ENCODE results near the gene CLDND1.

CLDND1 gene

DNA sequence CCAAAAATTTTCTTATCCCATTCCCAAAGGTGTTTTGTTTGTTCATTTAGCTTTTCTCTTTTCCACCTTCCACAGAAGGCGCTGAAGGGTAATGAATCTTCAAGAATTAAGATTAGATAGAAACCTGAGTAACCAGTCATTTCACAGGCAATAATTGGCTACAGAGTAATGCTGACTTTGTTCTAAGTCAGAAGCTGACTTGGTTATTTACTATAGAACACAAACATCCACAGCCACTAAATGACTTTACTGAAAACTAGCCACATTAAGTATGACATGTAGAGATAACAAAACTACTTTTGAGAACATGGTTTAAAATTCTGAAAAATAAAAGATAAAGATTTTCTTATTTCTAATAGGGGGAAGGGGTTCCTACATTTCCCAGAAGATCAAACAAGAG is 7.8 kb downstream of the CLDND1 start:
- no peak for DNase-seq (ENCODE audit: low read depth)

GRCh38 chr3:98513736-98514135 is 9.0 kb downstream of the CLDND1 start:
- DNase-seq (ENCODE audit: low read depth), result no peak

GRCh38 chr3:98513091-98513511 is 9.6 kb downstream of the CLDND1 start:
- no peak for DNase-seq (ENCODE audit: low read depth)

- no peak for DNase-seq (ENCODE audit: low read depth)
Measured at GRCh38 chr3:98512576-98512975, 10.1 kb downstream of the CLDND1 start.

- DNase-seq (ENCODE audit: low read depth), result no peak
Measured at GRCh38 chr3:98508582-98508981, 14.1 kb downstream of the CLDND1 start.

DNA sequence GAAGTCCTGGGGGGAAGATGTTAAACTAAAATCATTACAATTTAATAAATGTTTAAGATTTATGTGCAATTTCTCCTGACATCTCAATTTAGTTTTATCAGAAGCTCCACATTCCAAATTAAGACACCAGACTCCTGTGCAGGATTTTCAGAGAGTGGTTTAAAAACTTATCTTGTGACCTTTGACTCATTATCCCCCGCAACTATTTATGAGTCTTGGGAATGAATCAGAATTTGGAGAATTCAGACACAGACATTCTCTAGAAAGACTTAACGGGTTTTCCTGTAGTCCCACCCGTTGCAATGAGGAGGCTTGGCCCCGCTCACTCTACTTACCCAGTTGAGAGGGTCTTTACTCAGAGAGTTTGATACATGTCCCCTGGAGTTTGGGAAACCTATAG is 18.2 kb downstream of the CLDND1 start:
- DNase-seq (ENCODE audit: low read depth), result no peak

GRCh38 chr3:98501863-98502576 is 20.7 kb downstream of the CLDND1 start:
- no peak for DNase-seq (ENCODE audit: low read depth)

- no peak for DNase-seq (ENCODE audit: low read depth)
Measured at GRCh38 chr3:98501270-98501669, 21.4 kb downstream of the CLDND1 start.

DNA sequence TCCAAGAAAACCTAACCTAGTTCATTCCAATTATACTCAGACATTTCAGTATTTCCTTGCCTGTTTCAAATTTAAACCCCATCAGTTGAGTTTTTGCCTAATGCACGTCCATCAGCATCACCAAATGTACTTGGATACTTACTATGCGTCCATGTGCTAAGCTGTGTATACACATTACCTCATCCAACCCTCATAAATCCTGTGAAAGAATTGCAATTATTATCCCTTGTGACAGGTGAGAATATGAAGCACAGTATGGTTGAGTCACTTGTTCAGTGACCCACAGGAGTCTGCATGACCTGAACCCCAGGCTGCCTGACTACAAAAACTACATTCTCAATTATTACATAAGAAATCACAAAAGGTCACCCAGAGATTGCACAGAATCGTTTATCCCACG is 22.7 kb downstream of the CLDND1 start:
- no peak for DNase-seq (ENCODE audit: low read depth)

GRCh38 chr3:98497381-98497780 is 25.3 kb downstream of the CLDND1 start, which contains the start of gene OR5K2:
Gene OR5K2 (plus strand): TSS chr3:98497681. CDS start chr3:98497681, 0 bp downstream.
- no peak for DNase-seq (ENCODE audit: low read depth)

- DNase-seq (ENCODE audit: low read depth), result no peak
Measured at GRCh38 chr3:98483626-98484025, 39.1 kb downstream of the CLDND1 start.

GRCh38 chr3:98482717-98483482 is 39.8 kb downstream of the CLDND1 start:
- DNase-seq (ENCODE audit: low read depth), result no peak

Data from stimulated activated CD8-positive, alpha-beta memory T cell treated with anti-CD3 and anti-CD28 coated beads, Interleukin-12 subunit alpha, Interleukin-12 subunit beta, amount 100 ng/mL, for 1 hour (primary cell).